HFFc6 (cell line): ENCODE data around the gene RGS7BP. TPM values are rescaled to one million over a fixed set of nuclear protein-coding genes. Genes with fewer than 3 reads are reported as not detected.
"Not testable (repeated sequence)": the region's sequence is repeated elsewhere in the genome, so short reads cannot be mapped to it uniquely, and the experiment has no call there.

Experiments used
- DNase-seq: peaks from one replicate; pipeline ENCODE4 v3.0.0-alpha.2; 2018
- H3K27ac Mint-ChIP-seq: 2 replicates; pipeline ENCODE4 v1.8.0; 2020; ENCODE audit warnings: mild to moderate bottlenecking, mixed read lengths
- H3K27me3 Mint-ChIP-seq: 2 replicates; pipeline ENCODE4 v1.8.0; 2021; ENCODE audit warnings: mild to moderate bottlenecking, moderate library complexity, mixed read lengths; ENCODE audit not compliant: insufficient read depth
- H3K36me3 Mint-ChIP-seq: 2 replicates; pipeline ENCODE4 v1.8.0; 2021; ENCODE audit warnings: low read depth, mixed read lengths
- H3K4me1 Mint-ChIP-seq: 2 replicates; pipeline ENCODE4 v1.8.0; 2020; ENCODE audit warnings: low read depth, mixed read lengths
- H3K4me3 Mint-ChIP-seq: 2 replicates; pipeline ENCODE4 v1.8.0; 2020; ENCODE audit warnings: mild to moderate bottlenecking, moderate library complexity, mixed read lengths
- H3K9me3 Mint-ChIP-seq: 2 replicates; pipeline ENCODE4 v1.8.0; 2020; ENCODE audit warnings: mild to moderate bottlenecking, mixed read lengths
- total RNA-seq, 6 experiments: library from RNA; stranded (reverse); fragmentation: NEBNext Ultra II Directional; extraction: Animal tissue kit (Norgen Biotek cat#: 25700); gene quantifications; 2 replicates in 1 of 6; 3 replicates in 5 of 6; pipeline ENCODE4 v1.2.3, GENCODE V29; 2021
- TF ChIP-seq, protein P1 (sequence below): fragments of 200-600 bp; sonication (generic); IDR thresholded peaks from 2 replicates; pipeline ENCODE4 v1.5.0; 2021; ENCODE audit warnings: antibody characterized with exemption, mild to moderate bottlenecking

Gene RGS7BP
- total RNA-seq, 6 experiments from 2014 or later: not detected

DNA sequence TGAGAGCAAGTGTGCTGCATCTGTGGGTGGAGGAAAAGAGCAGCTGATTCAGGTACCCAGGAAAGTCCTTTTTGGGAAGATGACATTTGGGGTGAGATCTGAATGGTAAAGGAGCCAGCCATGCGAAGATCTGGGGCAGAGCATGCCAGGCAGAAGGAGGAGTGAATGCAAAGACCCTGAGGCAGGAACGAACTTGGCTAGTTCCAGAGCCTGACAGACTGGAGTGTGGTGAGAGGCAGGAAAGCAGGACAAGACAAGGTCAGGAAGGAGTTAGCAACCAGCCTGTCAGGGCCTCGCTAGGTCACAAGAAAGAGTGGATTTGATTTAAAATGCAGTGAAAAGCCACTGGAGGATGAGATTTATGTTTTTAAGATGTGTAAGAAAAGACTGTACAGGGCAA lies 28.2 kb downstream of the RGS7BP start:
- Mint-ChIP-seq H3K4me1 (no peaks in the 10 kb centered on the region), H3K27ac (no peak overlapping the region), H3K36me3 (no peaks in the 10 kb centered on the region), H3K9me3 (no peaks in the 10 kb centered on the region), H3K4me3 (no peak overlapping the region), H3K27me3 (peaks cover 2% of the 10 kb centered on the region; the same call in 1 of the 2 replicates)
- DNase-seq: no peak
- TF ChIP-seq, protein P1, sequence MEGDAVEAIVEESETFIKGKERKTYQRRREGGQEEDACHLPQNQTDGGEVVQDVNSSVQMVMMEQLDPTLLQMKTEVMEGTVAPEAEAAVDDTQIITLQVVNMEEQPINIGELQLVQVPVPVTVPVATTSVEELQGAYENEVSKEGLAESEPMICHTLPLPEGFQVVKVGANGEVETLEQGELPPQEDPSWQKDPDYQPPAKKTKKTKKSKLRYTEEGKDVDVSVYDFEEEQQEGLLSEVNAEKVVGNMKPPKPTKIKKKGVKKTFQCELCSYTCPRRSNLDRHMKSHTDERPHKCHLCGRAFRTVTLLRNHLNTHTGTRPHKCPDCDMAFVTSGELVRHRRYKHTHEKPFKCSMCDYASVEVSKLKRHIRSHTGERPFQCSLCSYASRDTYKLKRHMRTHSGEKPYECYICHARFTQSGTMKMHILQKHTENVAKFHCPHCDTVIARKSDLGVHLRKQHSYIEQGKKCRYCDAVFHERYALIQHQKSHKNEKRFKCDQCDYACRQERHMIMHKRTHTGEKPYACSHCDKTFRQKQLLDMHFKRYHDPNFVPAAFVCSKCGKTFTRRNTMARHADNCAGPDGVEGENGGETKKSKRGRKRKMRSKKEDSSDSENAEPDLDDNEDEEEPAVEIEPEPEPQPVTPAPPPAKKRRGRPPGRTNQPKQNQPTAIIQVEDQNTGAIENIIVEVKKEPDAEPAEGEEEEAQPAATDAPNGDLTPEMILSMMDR: no peak

DNA sequence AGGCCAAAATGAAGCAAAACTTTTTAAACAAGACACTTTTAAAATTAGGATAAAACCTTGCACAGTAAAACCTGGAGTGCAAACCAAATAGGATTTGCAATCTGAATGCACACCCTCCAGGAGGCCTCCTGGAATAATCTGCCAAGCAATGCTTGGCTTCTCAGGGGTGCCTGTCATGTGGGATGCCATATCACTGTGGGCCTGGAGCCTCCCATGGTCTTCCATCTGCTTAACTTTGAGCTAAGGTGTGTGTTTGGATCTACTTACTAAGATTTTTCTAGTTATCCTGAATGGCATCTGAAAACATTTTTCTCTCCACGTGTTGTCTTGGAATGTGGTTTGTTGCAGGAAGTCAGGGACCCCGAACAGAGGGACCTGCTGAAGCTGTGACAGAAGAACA lies 52.1 kb downstream of the RGS7BP start:
- H3K27me3 Mint-ChIP-seq: no peaks in the 10 kb centered on the region; the same call in 1 of the 2 replicates
- no peaks in the 10 kb centered on the region for H3K4me1 Mint-ChIP-seq
- no peak overlapping the region for H3K27ac Mint-ChIP-seq
- no peak for DNase-seq
- no peaks in the 10 kb centered on the region for H3K9me3 Mint-ChIP-seq
- TF ChIP-seq, protein P1: no peak
- no peaks in the 10 kb centered on the region for H3K36me3 Mint-ChIP-seq
- H3K4me3 Mint-ChIP-seq: no peak overlapping the region

GRCh38 chr5:64558641-64559040 lies 52.8 kb downstream of the RGS7BP start:
- H3K9me3 Mint-ChIP-seq, H3K36me3 Mint-ChIP-seq, H3K27ac Mint-ChIP-seq, H3K4me3 Mint-ChIP-seq, H3K4me1 Mint-ChIP-seq, DNase-seq, H3K27me3 Mint-ChIP-seq: not testable (repeated sequence)

DNA sequence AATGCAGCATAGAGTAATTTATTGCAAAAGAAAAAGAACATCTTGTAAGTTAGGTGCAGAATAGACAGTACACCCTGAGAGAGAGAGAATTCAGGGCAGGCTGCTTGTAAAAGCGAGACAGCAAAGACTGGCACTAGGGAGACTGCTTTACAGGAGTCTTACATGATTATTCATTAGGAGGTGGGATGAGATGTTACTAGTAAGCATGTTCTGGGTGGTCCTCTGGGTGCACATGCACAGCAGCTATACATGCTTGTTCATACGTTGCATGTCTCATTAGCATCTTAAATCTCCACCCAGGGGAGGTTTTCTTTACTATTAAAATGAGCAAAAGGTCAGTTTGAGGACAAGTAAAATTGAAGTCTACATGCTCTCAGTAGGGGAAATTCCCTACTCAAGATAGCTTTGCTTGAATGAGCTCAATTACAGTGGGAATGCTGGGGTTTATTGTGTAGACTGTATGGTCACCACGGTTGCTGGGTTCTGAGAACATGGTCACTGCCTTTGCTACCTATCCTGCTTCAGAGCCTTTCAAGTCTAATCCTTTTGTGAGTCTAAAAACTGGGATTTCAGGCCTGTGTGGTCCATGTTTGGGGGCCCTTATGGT lies 60.6 kb downstream of the RGS7BP start:
- H3K36me3 Mint-ChIP-seq: no peaks in the 10 kb centered on the region
- H3K9me3 Mint-ChIP-seq: no peaks in the 10 kb centered on the region
- no peak overlapping the region for H3K27ac Mint-ChIP-seq
- DNase-seq: no peak
- H3K27me3 Mint-ChIP-seq: no peaks in the 10 kb centered on the region
- H3K4me1 Mint-ChIP-seq: no peaks in the 10 kb centered on the region
- H3K4me3 Mint-ChIP-seq: no peak overlapping the region
- TF ChIP-seq, protein P1: no peak

- H3K4me1 Mint-ChIP-seq: no peaks in the 10 kb centered on the region
- no peak for DNase-seq
- no peaks in the 10 kb centered on the region for H3K9me3 Mint-ChIP-seq
- TF ChIP-seq, protein P1: no peak
- no peak overlapping the region for H3K27ac Mint-ChIP-seq
- H3K36me3 Mint-ChIP-seq: no peaks in the 10 kb centered on the region
- H3K27me3 Mint-ChIP-seq: no peaks in the 10 kb centered on the region
- H3K4me3 Mint-ChIP-seq: no peak overlapping the region
These were observed 64.0 kb downstream of the RGS7BP start for GRCh38 chr5:64569858-64570257.

GRCh38 chr5:64570395-64570996 lies 64.7 kb downstream of the RGS7BP start:
- Mint-ChIP-seq H3K4me1 (no peaks in the 10 kb centered on the region), H3K9me3 (no peaks in the 10 kb centered on the region), H3K36me3 (no peaks in the 10 kb centered on the region), H3K27ac (no peak overlapping the region), H3K27me3 (no peaks in the 10 kb centered on the region), H3K4me3 (no peak overlapping the region)
- TF ChIP-seq, protein P1: no peak
- DNase-seq: no peak
